ENCODE data around the gene ARHGEF28.

ARHGEF28 gene

GRCh38 chr5:73942783-73943182 is 316.8 kb downstream of the ARHGEF28 start:
- Histone ChIP-seq H3K27me3 (ENCODE audit: control insufficient read depth in 1 of 2, insufficient read depth in 1 of 2, low read length in 2 of 2) (peaks cover 0 to 12% of the 10 kb centered on the region in 2 experiments), H3K79me1 (replicated peaks; ENCODE audit: low read length, poor library complexity, severe bottlenecking) (peaks cover 13% of the 10 kb centered on the region), H2BK120ac (ENCODE audit: low read depth, low read length) (no peak overlapping the region), H3K23ac (ENCODE audit: low read length in 2 of 2) (no peak overlapping the region), H3K27ac (ENCODE audit: low read length, poor library complexity, severe bottlenecking) (no peak overlapping the region), H3K9me3 (ENCODE audit: control insufficient read depth, low read length) (peaks cover 5% of the 10 kb centered on the region), H2BK15ac (ENCODE audit: low read depth, poor library complexity, severe bottlenecking) (no peak overlapping the region), H3K9ac (ENCODE audit: low read length) (no peak overlapping the region), H2AFZ (ENCODE audit: low read depth, low read length) (no peak overlapping the region), H3K4me3 (ENCODE audit: insufficient read depth in 1 of 2, low read depth in 1 of 2, low read length in 2 of 2) (no peak overlapping the region), H3K4me1 (ENCODE audit: control insufficient read depth, insufficient read depth, low read depth, low read length) (peaks cover 18% of the 10 kb centered on the region), H3K14ac (ENCODE audit: low read length in 2 of 2) (no peak overlapping the region), H3K36me3 (ENCODE audit: control insufficient read depth in 1 of 2, insufficient read depth in 2 of 2, low read depth in 1 of 2, low read length in 2 of 2) (peaks cover 0 to 8% of the 10 kb centered on the region in 2 experiments), H4K8ac (ENCODE audit: low read length) (no peak overlapping the region), H3K4me2 (ENCODE audit: low read length, poor library complexity, severe bottlenecking) (no peak overlapping the region), H3K4ac (ENCODE audit: low read depth in 1 of 2, low read length in 2 of 2) (no peak overlapping the region), H2BK12ac (ENCODE audit: low read length in 2 of 2) (no peak overlapping the region), H2BK5ac (ENCODE audit: low read depth, low read length, poor library complexity, severe bottlenecking) (no peak overlapping the region), H2AK5ac (ENCODE audit: low read length, severe bottlenecking) (no peak overlapping the region), H4K91ac (ENCODE audit: low read length) (no peak overlapping the region), H3K18ac (ENCODE audit: low read depth in 1 of 2, low read length in 2 of 2) (no peak overlapping the region)
- DNase-seq, result no peak
- WGBS, result 100% methylated on average over 1 of the region's 1 CpG

GRCh38 chr5:73943397-73943796 is 317.4 kb downstream of the ARHGEF28 start:
- peaks cover 0 to 8% of the 10 kb centered on the region in 2 experiments for H3K36me3 ChIP-seq (ENCODE audit: control insufficient read depth in 1 of 2, insufficient read depth in 2 of 2, low read depth in 1 of 2, low read length in 2 of 2)
- H3K27me3 ChIP-seq (ENCODE audit: control insufficient read depth in 1 of 2, insufficient read depth in 1 of 2, low read length in 2 of 2), result peaks cover 0 to 12% of the 10 kb centered on the region in 2 experiments
- no peak overlapping the region for H3K9ac ChIP-seq (ENCODE audit: low read length)
- no peak overlapping the region for H2BK120ac ChIP-seq (ENCODE audit: low read depth, low read length)
- H3K27ac ChIP-seq (ENCODE audit: low read length, poor library complexity, severe bottlenecking), result no peak overlapping the region
- DNase-seq, result no peak
- no peak overlapping the region for H2BK12ac ChIP-seq (ENCODE audit: low read length in 2 of 2)
- H2AFZ ChIP-seq (ENCODE audit: low read depth, low read length), result no peak overlapping the region
- no peak overlapping the region for H2BK5ac ChIP-seq (ENCODE audit: low read depth, low read length, poor library complexity, severe bottlenecking)
- peaks cover 5% of the 10 kb centered on the region for H3K9me3 ChIP-seq (ENCODE audit: control insufficient read depth, low read length)
- no peak overlapping the region for H4K91ac ChIP-seq (ENCODE audit: low read length)
- no peak overlapping the region for H3K14ac ChIP-seq (ENCODE audit: low read length in 2 of 2)
- no peak overlapping the region for H3K4ac ChIP-seq (ENCODE audit: low read depth in 1 of 2, low read length in 2 of 2)
- H4K8ac ChIP-seq (ENCODE audit: low read length), result no peak overlapping the region
- H3K23ac ChIP-seq (ENCODE audit: low read length in 2 of 2), result no peak overlapping the region
- no peak overlapping the region for H2BK15ac ChIP-seq (ENCODE audit: low read depth, poor library complexity, severe bottlenecking)
- H3K4me1 ChIP-seq (ENCODE audit: control insufficient read depth, insufficient read depth, low read depth, low read length), result peaks cover 19% of the 10 kb centered on the region
- H3K4me3 ChIP-seq (ENCODE audit: insufficient read depth in 1 of 2, low read depth in 1 of 2, low read length in 2 of 2), result no peak overlapping the region
- no peak overlapping the region for H3K4me2 ChIP-seq (ENCODE audit: low read length, poor library complexity, severe bottlenecking)
- H2AK5ac ChIP-seq (ENCODE audit: low read length, severe bottlenecking), result no peak overlapping the region
- 100% methylated on average over 1 of the region's 1 CpG for WGBS
- H3K18ac ChIP-seq (ENCODE audit: low read depth in 1 of 2, low read length in 2 of 2), result no peak overlapping the region
- peaks cover 13% of the 10 kb centered on the region for H3K79me1 ChIP-seq (replicated peaks; ENCODE audit: low read length, poor library complexity, severe bottlenecking)

- WGBS, result 100% methylated on average over 1 of the region's 1 CpG
- Histone ChIP-seq H3K4me1 (ENCODE audit: control insufficient read depth, insufficient read depth, low read depth, low read length) (peaks cover 14% of the 10 kb centered on the region), H2BK12ac (ENCODE audit: low read length in 2 of 2) (no peak overlapping the region), H3K23ac (ENCODE audit: low read length in 2 of 2) (no peak overlapping the region), H4K91ac (ENCODE audit: low read length) (no peak overlapping the region), H2BK15ac (ENCODE audit: low read depth, poor library complexity, severe bottlenecking) (no peak overlapping the region), H3K79me1 (replicated peaks; ENCODE audit: low read length, poor library complexity, severe bottlenecking) (peaks cover 13% of the 10 kb centered on the region), H3K9me3 (ENCODE audit: control insufficient read depth, low read length) (peaks cover 5% of the 10 kb centered on the region), H3K27me3 (ENCODE audit: control insufficient read depth in 1 of 2, insufficient read depth in 1 of 2, low read length in 2 of 2) (peaks cover 0 to 12% of the 10 kb centered on the region in 2 experiments), H2AFZ (ENCODE audit: low read depth, low read length) (no peak overlapping the region), H3K4me3 (ENCODE audit: insufficient read depth in 1 of 2, low read depth in 1 of 2, low read length in 2 of 2) (no peak overlapping the region), H3K4ac (ENCODE audit: low read depth in 1 of 2, low read length in 2 of 2) (no peak overlapping the region), H3K4me2 (ENCODE audit: low read length, poor library complexity, severe bottlenecking) (no peak overlapping the region), H3K27ac (ENCODE audit: low read length, poor library complexity, severe bottlenecking) (no peak overlapping the region), H3K14ac (ENCODE audit: low read length in 2 of 2) (no peak overlapping the region), H2BK5ac (ENCODE audit: low read depth, low read length, poor library complexity, severe bottlenecking) (no peak overlapping the region), H3K9ac (ENCODE audit: low read length) (no peak overlapping the region), H4K8ac (ENCODE audit: low read length) (no peak overlapping the region), H3K36me3 (ENCODE audit: control insufficient read depth in 1 of 2, insufficient read depth in 2 of 2, low read depth in 1 of 2, low read length in 2 of 2) (peaks cover 0 to 8% of the 10 kb centered on the region in 2 experiments), H2BK120ac (ENCODE audit: low read depth, low read length) (no peak overlapping the region), H2AK5ac (ENCODE audit: low read length, severe bottlenecking) (no peak overlapping the region), H3K18ac (ENCODE audit: low read depth in 1 of 2, low read length in 2 of 2) (no peak overlapping the region)
- DNase-seq, result no peak
Measured at GRCh38 chr5:73944581-73944980, 318.6 kb downstream of the ARHGEF28 start.

GRCh38 chr5:73945505-73945904 is 319.5 kb downstream of the ARHGEF28 start:
- Histone ChIP-seq H3K27ac (ENCODE audit: low read length, poor library complexity, severe bottlenecking) (no peak overlapping the region), H3K4me3 (ENCODE audit: insufficient read depth in 1 of 2, low read depth in 1 of 2, low read length in 2 of 2) (no peak overlapping the region), H2BK5ac (ENCODE audit: low read depth, low read length, poor library complexity, severe bottlenecking) (no peak overlapping the region), H3K4me2 (ENCODE audit: low read length, poor library complexity, severe bottlenecking) (no peak overlapping the region), H3K4ac (ENCODE audit: low read depth in 1 of 2, low read length in 2 of 2) (no peak overlapping the region), H2AK5ac (ENCODE audit: low read length, severe bottlenecking) (no peak overlapping the region), H2BK15ac (ENCODE audit: low read depth, poor library complexity, severe bottlenecking) (no peak overlapping the region), H3K9ac (ENCODE audit: low read length) (no peak overlapping the region), H3K9me3 (ENCODE audit: control insufficient read depth, low read length) (peaks cover 5% of the 10 kb centered on the region), H3K27me3 (ENCODE audit: control insufficient read depth in 1 of 2, insufficient read depth in 1 of 2, low read length in 2 of 2) (peaks cover 0 to 12% of the 10 kb centered on the region in 2 experiments), H3K23ac (ENCODE audit: low read length in 2 of 2) (no peak overlapping the region), H3K36me3 (ENCODE audit: control insufficient read depth in 1 of 2, insufficient read depth in 2 of 2, low read depth in 1 of 2, low read length in 2 of 2) (peaks cover 0 to 8% of the 10 kb centered on the region in 2 experiments), H4K91ac (ENCODE audit: low read length) (no peak overlapping the region), H3K14ac (ENCODE audit: low read length in 2 of 2) (no peak overlapping the region), H3K4me1 (ENCODE audit: control insufficient read depth, insufficient read depth, low read depth, low read length) (peaks cover 14% of the 10 kb centered on the region), H2BK120ac (ENCODE audit: low read depth, low read length) (no peak overlapping the region), H4K8ac (ENCODE audit: low read length) (no peak overlapping the region), H2AFZ (ENCODE audit: low read depth, low read length) (no peak overlapping the region), H2BK12ac (ENCODE audit: low read length in 2 of 2) (no peak overlapping the region), H3K18ac (ENCODE audit: low read depth in 1 of 2, low read length in 2 of 2) (no peak overlapping the region), H3K79me1 (replicated peaks; ENCODE audit: low read length, poor library complexity, severe bottlenecking) (peaks cover 10% of the 10 kb centered on the region)
- no peak for DNase-seq
- WGBS, result 93% methylated on average over 7 of the region's 7 CpGs

All from mesenchymal stem cell (in vitro differentiated cells and primary cell).